ENCODE data around the gene SPOCK3.
"Not testable (repeated sequence)": the region's sequence is repeated elsewhere in the genome, so short reads cannot be mapped to it uniquely, and the experiment has no call there.

The SPOCK3 gene

GRCh38 chr4:167031534-167032156 is 202.6 kb downstream of the SPOCK3 start:
- no peak for DNase-seq

- no peak for DNase-seq
These were observed 205.3 kb downstream of the SPOCK3 start for GRCh38 chr4:167028976-167029375.

GRCh38 chr4:167025670-167026069 is 208.6 kb downstream of the SPOCK3 start:
- DNase-seq: no peak

GRCh38 chr4:167023364-167023925 is 210.8 kb downstream of the SPOCK3 start:
- DNase-seq: no peak

GRCh38 chr4:167021545-167022155 is 212.6 kb downstream of the SPOCK3 start:
- DNase-seq: peak; percentile 11 to 44

GRCh38 chr4:167020410-167020809 is 213.9 kb downstream of the SPOCK3 start:
- DNase-seq: no peak

GRCh38 chr4:167014944-167015343 is 219.3 kb downstream of the SPOCK3 start:
- DNase-seq: no peak

- no peak for DNase-seq
These were observed 231.0 kb downstream of the SPOCK3 start for GRCh38 chr4:167003326-167003725.

- no peak for DNase-seq
These were observed 234.0 kb downstream of the SPOCK3 start for GRCh38 chr4:167000141-167000852.

GRCh38 chr4:166996216-166996615 is 238.1 kb downstream of the SPOCK3 start:
- DNase-seq: no peak

GRCh38 chr4:166994686-166995085 is 239.6 kb downstream of the SPOCK3 start:
- no peak for DNase-seq

GRCh38 chr4:166991006-166991561 is 243.2 kb downstream of the SPOCK3 start:
- DNase-seq: no peak

GRCh38 chr4:166989886-166990285 is 244.4 kb downstream of the SPOCK3 start:
- no peak for DNase-seq

GRCh38 chr4:166987026-166987425 is 247.3 kb downstream of the SPOCK3 start:
- DNase-seq: no peak

GRCh38 chr4:166981847-166982246 is 252.4 kb downstream of the SPOCK3 start:
- DNase-seq: no peak

GRCh38 chr4:166980419-166980818 is 253.9 kb downstream of the SPOCK3 start:
- DNase-seq: no peak

GRCh38 chr4:166977596-166977995 is 256.7 kb downstream of the SPOCK3 start:
- DNase-seq: no peak

- no peak for DNase-seq
These were observed 262.2 kb downstream of the SPOCK3 start for GRCh38 chr4:166972071-166972470.

GRCh38 chr4:166968219-166968618 is 266.1 kb downstream of the SPOCK3 start:
- DNase-seq: not testable (repeated sequence)

- DNase-seq: no peak
These were observed 268.7 kb downstream of the SPOCK3 start for GRCh38 chr4:166965562-166965961.

- DNase-seq: no peak
These were observed 276.8 kb downstream of the SPOCK3 start for GRCh38 chr4:166957451-166957850.

- no peak for DNase-seq
These were observed 277.8 kb downstream of the SPOCK3 start for GRCh38 chr4:166956484-166956883.

GRCh38 chr4:166941629-166942028 is 292.7 kb downstream of the SPOCK3 start:
- no peak for DNase-seq

GRCh38 chr4:166930464-166930863 is 303.8 kb downstream of the SPOCK3 start:
- DNase-seq: no peak

All from CD4-positive, alpha-beta T cell treated with Interleukin-1 beta for 1 hour (primary cell).